Myocyte (in vitro differentiated cells): ENCODE measurements around the gene LYRM9. TPM values are rescaled to one million over a fixed set of nuclear protein-coding genes. Genes with fewer than 3 reads are reported as not detected.
A peak's percentile ranks its signal among the peaks of the same experiment; 100 is the strongest.
"Not testable (repeated sequence)": the region's sequence is repeated elsewhere in the genome, so short reads cannot be mapped to it uniquely, and the experiment has no call there.

Experiments
- DNase-seq: peaks from one replicate; pipeline ENCODE4 v3.0.0-alpha.2; 2012; ENCODE audit warnings: low read depth
- total RNA-seq: library from RNA; depleted of rRNA; stranded (reverse); fragments of >200 nt; gene quantifications from 2 replicates; pipeline ENCODE4 v1.2.3, GENCODE V29; 2014

Gene LYRM9
- total RNA-seq, 1 donor from 2014 or later, result 20.1 TPM

DNA sequence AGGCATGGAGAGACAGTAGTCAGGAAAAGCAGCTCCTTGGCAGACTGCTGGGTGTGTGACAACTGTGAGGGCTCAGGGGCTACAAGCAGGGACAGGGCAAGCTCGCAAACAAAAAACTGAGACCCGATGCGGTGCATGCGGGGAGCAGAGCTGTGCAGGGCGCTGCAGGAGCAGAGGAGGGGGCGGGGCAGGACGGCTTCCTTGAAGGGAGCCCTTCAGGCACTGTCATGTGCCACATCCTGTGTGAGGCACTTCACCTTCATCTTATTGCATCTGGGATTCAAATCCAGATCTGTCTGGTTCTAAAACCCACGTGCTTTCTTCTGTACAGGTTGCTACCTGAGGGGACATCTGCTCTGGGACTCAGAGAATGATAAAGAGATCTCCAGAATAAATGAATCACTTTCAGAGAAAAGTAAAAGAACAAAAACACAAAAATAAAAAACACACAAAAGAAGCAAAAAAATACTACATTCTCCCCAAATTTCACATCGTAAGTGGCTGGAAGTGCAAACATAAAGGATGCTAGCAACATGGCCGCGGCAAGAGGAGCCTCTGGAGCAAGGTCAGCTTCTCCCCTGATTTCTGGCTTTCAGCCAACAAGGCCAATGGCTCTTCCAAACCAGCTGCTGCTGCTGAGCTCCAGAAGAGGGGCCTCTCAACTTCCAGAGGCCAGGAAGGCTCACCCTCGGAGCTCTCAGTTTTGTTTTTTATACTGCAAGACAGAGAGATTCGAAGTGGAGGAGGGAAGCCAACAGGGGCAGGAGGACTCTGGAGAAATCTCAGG lies 14.2 kb downstream of the LYRM9 start:
- no peak for DNase-seq

DNA sequence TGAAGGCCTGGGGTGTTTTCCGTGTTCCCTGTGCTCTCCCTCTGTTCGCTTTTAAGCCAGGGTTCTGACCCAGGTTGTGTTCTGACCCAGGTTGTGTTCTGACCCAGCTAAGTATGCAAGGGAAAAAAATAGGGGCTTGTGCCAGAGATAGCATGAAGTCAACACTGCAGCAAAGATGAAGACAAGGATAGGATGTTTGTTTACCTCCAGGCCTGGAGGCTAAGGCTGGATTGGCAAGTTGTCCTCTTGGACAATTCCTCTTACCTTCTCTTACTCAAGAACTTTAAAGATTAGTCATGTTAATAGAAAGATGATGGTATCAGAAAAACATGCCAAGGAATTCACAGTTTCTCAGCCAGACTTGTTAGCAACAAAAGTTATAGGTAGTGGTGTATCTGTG lies 19.4 kb downstream of the LYRM9 start:
- no peak for DNase-seq

DNA sequence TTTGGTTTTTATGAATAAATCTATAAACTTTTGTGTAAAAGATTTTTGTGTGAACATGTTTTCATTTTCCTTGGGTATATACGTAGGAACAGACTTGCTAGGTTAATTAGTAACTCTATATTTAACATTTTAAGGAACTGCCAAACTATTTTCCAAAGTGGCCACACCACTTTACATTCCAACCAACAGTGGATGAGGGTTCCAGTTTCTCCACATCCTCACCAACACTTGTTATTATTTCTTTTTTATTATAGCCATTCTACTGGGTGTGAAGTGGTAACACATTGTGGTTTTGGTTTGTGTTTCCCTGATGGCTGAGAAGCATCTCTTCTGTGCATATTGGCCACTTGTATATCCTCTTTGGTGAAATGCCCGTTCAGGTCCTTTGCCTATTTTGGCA lies 20.0 kb downstream of the LYRM9 start:
- DNase-seq, result no peak

DNA sequence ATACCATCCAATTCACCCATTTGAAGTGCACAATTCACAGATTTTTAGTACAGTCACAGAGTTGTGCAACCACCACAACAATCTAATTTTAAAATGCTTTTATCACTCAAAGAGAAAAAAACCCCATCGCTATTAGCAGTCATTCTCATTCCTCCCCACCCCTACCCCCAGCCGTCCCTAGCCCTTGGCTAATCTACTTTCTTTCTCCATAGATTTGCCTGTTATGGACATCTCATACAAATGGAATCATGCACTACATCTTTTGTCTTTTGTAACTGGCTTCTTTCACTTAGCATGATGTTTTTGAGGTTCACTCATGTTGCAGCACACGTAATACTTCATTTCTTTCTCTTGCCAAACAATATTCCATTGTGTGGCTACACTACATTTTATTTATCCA lies 20.4 kb downstream of the LYRM9 start:
- DNase-seq, result no peak

DNA sequence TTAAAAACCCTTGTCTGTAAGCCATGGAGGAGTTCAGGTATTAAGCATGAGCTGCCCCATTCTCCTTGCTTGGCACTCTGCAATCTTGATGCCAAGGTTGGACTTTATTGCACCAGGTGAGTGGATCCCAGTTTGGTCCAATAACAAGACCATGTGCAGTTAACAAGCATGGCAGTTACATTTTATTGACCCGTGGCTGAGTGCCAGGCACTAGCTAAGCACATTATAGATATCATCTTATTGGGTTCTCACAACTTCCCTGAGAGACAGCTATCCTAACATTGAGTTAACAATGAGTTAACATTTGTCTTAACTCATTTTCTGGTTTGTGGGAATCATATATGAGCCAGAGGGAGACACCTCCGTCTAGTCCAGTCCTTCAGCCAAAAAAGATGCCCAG lies 21.8 kb downstream of the LYRM9 start:
- DNase-seq, result no peak

DNA sequence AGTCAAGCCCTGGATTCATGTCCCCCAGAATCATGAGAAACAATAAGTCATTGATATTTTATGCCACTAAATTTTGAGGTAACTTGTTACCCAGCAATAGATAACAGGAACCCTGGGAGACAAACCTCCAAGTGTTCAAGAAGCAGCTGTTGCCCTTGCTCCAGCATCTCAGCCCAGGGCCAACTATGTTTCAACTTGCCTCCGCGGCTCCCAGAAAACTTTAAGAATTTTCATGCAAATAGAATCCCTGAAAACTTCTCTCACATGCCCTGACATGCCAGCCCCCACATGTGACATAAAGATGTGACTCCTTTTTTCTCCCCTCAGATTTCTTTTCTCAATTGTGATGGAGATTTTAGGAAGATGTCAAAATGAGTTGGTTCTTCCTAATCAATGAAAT lies 22.8 kb downstream of the LYRM9 start:
- DNase-seq, result no peak

DNA sequence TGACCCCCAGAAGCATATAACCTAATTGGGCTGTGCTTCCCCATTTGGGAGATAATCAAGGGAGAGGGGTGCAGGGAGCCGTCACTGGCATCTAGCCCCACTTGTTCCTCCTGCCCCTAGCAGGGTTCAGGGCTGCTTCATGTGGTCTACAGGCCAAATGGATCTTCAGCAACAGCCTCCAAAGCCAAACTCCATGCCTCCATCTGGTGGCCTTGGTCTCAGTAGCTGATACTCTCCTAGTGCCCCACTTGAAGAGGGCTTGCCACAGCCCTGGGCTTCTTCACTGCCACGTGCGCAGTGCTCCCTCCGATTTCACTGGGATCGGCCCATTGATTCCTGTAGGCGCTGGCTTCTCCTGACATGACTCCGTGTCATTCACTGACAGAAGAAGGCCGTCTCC lies 24.6 kb downstream of the LYRM9 start:
- no peak for DNase-seq

DNA sequence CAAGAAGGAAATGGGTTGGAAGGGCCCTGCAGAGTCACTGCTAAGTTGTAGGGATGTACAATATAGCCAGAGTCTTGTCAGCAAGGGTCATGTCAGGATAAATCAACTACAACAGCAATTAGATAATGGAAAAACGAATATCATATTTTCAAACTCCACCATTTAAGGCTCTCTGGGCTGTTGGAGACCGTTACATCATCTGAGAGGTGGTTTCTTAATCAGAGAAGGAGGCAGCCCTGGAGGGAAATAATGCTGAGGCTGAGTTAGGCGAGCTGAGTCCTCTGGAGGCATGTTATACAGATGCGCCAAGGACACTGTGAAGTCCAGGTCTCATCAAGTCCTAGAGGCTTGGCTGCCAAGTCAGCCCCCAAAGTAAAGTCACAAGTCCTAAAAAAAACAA lies 30.3 kb downstream of the LYRM9 start:
- no peak for DNase-seq

DNA sequence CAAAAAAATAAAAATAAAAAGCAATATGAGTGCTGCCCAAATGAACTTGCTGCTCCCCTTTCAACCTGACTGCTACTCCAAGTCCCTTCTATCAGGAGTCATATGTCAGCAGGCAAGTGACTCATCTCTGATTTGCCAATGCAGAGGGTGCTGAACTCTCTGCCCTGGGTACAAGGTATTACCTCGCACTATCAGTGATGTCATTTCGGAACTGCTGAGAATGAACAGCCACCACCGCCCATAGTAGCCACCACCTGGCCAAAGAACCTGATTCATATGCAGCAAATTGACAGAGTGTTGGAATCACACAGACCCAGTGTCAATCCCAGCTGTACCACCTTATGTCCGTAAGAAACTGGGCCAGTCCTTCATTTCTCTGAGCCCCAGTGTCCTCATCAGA lies 31.2 kb downstream of the LYRM9 start:
- DNase-seq, result no peak

DNA sequence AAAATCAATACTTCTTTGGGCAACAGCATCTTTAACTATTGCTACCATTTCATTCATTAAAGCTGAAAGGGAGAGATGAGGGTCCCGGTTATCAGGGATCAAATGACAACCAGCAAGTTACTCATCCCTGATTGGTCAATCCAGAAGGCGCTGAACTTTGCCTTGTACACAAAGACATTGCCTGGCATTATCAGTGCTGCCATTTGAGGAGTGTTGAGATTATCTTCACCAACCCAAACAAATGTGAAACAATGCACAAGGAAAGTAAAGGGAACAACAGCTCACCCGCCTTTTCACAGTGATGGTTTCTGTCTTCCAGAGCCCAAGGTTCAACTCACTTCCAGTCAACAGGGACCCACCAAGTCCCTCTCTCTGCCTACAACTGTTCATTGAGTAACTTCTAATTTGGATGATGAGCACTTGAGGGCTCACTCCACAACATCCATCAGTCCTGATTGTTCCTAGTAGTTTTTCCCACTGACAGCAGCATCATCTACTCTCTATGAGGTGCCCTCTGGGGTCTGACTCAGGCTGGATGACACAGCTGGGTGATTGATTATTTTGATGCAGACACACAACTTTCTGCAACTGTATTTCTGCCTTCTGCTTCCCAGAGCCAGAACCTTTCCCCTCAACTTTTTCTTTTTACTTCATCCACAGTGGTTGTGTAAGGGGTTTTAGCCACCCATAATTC lies 32.0 kb downstream of the LYRM9 start:
- no peak for DNase-seq

DNA sequence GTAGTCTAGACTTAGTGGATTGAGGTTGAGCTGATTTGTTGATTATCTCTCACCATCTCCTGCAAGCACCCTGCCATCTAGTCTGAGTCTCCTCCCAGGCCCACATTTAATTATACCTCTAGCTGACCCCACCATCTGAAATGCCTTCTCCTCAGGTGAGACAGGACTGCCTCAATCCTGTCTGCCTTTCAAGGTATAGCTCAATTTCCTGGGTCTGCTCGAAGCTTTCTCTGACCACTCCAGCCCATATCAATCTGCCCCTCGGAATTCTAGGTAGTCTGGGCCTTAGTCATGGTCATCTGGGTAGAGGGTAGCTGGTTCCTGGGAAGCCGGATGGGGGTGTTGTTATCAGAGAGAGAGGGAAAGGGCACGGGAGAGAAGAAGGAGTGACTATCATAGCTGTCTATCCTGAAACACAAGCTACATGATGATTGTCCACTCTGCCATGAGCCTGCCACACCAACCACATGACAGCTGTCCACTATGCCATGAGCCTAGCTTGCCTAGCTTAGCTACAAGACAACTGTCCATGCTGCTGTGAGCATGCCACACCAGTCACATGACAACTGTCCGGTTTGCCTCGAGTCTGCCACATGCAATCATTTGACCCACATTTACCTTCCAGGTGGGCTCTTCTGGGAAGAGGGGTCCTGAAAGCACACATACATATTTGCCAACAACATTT lies 34.4 kb downstream of the LYRM9 start:
- peak; percentile 74 for DNase-seq

DNA sequence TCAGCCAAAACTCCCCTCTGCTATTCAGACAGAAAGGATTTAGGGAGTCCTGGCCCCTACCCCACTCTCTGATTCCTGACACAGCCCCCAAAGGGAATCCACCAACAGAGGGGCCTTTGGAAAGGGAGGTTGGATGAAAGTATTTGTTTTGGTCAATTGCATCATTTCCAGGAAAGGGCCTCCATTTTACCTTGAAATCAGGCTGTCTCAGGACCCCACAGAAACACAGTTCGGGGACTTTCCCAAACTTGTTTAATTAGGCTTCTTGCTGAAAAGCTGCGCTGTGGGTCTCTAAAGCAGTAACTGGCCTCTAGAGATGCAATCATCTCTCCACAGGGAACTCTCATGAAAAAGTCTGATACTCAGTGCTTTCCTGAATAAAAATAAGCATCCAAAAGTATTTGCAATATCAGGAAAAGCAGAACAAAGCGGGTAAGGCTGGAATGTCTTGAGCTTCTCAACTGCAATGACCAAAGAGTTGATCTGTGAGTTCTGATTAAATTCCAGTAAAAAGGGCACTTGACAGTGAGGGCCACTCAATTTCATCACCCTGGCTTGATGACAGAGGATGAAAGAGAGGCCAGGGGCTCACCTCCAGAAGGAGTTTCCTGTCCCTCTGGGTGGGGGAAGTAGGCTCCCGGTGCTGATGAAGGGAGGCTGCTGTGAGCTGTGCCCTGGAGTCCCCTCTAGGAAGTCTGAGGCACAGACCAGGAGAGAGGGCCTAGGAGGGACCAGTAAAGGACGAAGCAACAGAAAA lies 36.3 kb downstream of the LYRM9 start:
- DNase-seq, result no peak

DNA sequence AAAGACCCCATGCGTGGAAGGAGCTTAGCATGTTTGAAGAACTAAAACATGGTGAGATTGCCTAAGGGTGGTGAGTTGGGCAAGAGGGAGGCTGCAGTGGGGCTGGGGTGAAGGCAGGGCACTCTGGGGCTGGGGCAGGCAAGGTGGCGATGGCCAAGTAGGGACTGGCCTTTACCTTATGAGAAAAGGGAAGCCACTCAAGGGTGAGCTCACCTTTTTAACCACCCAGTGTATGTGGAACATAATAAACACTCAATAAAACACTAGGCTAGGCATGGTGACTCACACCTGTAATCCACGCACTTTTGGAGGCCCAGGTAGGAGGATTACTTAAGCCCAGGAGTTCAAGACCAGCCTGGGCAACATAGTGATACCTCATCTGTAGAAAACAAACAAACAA lies 37.7 kb downstream of the LYRM9 start:
- DNase-seq, result no peak

DNA sequence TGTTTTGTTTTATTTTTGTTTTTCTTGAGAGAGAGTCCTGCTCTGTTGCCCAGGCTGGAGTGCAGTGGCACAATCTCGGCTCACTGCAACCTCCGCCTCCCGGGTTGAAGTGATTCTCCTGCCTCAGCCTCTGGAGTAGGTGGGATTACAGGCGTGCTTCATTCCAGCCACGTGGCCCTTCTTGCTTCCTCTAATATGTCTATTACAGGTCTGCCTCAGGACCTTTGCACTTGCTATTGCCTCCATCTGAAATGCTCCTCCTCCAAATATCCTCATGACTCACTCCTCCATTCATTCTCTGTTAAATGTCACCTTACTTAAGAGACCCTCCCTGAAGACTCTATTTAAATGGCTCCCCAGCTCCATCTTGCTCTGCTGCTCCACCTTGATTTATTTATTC lies 39.0 kb downstream of the LYRM9 start:
- DNase-seq, result no peak

DNA sequence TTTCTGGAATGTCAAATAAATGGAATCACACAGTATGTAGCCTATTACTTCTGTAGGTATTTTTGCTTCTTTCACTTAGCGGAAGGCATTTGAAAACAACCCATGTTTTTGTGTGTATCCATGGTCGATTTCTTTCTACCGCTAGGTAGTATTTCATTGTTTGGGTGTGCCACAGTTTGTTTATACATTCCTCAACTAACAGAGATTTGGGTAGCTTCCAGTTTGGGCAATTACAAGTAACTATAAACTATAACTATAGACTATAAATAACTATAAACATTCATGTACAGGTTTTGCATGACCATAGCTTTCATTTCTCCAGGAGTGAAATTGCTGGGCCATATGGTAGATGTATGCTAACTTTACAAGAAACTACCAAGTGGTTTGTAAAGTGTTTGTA lies 40.1 kb downstream of the LYRM9 start:
- no peak for DNase-seq

DNA sequence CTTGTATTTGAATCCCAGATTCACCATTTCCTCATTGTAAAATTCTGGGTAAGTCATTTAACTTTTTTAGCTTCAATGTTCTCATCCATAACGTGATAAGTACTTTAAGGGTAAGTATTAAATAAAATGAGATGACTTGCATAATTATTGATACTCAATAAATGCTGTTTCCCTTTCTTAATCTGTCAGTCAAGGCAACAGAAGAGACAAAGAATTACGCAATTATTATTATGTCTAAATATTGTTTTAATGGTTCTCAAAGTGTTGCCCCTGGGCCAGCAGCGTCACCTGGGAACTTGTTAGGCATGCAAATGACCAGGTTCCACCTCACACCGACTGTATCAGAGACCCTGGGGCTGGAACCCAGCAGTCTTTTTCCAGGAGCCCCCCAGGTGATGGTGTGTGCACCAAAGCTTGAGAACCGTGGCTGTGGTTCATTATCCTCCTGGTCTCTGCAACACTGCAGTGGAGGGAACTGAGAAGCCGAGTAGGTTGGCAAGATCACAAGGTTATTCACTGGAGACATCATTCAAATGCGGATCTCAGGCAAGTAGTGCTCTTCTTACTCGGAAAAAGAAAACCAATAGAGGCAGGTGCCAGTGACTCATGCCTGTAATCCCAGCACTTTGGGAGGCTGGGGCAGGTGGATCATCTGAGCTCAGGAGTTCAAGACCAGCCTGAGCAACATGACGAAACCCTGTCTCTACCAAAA lies 43.5 kb downstream of the LYRM9 start:
- no peak for DNase-seq

DNA sequence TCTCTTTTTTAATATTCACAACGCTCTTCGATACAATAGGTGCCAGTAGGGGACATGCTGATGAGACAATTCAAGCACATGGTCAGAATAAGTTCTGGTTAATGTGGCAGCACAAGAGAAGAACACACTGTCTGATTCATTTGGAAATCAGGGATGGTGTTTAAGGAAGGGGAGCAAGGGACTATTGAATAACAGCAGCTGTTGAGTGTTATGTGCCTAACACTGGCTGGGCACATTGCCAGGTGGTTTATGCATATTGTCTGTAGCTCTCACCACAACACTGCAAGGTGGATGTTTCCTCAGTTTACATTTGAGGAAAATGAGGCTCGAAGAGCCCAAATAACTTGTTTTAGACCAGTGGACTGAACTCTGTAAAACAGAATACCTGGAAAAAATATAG lies 44.2 kb downstream of the LYRM9 start:
- peak; percentile 77 for DNase-seq

DNA sequence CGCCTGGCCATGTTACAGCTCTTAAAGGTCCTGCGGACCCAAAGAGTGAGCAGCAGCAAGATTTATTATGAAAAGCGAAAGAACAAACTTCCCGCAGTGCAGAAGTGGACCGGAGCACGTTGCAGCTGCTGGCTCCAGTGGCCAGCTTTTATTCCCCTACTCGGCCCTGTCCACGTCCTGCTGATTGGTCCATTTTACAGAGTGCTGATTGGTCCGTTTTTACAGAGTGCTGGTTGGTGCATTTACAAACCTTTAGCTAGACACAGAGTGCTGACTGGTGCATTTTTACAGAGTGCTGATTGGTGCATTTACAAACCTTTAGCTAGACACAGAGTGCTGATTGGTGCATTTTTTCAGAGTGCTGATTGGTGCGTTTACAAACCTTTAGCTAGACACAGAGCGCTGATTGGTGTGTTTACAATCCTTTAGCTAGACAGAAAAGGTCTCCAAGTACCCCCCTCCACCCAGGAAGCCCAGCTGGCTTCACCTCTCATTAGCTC lies 46.3 kb downstream of the LYRM9 start:
- DNase-seq, result not testable (repeated sequence)

DNA sequence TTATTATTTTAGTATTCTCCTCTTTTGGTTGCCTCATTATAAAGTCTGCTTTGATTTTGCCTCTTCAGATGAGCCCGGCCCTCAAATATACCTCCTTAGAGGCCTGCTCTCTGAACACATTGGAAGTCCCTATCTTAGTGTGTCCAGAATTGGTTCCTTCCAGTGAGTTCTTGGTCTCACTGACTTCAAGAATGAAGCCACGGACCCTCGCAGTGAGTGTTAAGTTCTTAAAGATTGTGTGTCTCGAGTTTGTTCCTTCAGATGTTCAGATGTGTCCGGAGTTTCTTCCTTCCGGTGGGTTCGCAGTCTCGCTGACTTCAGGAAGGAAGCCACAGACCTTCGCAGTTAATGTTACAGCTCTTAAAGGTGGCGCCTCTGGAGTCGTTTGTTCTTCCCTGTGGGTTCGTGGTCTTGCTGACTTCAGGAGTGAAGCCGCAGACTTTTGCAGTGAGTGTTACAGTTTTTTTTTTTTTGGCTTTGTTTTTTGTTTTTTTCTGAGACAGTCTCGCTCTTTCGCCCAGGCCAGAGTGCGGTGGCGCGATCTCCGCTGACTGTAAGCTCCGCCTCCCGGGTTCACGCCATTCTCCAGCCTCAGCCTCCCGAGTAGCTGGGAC lies 47.0 kb downstream of the LYRM9 start:
- no peak for DNase-seq

DNA sequence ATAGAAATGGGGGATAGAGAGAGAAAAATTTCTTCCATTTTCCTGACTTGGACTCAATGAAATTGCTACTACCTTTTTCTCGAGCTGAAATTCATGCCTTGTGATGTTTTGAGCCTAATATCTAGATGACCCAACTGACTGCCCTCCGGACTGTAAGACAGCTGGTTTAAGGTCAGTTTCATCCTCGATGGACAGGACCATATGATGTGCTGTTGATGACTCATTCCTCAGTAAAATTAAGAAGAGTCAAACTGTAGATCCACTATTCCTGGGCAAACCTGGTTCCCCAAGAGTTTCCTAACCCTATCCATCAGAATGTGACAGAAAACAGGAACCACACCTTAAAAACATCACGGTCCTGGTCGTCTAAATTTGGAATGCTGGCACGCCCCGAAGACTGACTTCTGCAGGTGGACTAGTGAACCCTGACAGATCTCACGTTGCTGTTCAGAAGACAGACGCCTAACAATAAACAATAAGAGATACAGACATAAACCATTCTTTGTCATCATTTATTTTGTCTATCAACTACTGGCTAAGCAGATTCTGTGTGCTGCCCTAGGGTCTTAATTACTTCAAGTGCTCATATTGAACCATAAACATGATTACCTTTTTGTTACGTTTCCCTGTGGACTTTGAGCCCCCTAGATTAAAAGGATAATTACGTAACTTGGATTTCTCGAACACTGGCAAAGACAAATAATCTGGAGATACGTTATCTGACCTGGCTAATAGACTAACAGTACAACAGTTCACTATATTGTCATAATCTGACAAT lies 47.7 kb downstream of the LYRM9 start:
- peak; percentile 57 for DNase-seq
